ENCODE measurements around the gene SCUBE2.

Gene SCUBE2

DNA sequence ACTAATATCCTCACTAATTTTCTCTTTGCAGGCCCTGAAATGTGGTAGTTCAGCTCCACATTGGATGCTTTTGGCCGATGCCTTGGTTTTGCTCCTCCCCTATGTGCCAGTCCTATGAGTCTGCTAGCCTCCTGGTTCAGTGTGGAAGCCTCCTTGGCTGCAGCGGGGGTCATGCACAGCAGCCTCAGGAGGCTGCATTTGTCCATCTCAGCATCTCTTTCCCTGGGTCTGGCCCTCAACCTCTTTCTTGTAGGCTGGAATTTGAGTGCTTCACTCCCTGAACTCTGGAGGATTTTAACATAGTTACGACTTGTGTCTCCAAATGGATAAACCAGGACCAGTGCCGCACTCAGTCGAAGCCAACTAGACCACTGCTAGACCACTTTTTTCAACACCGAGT lies 34.9 kb downstream of the SCUBE2 start:
- Histone ChIP-seq H3K23ac (ENCODE audit: low read length) (no peak overlapping the region), H3K36me3 (ENCODE audit: control insufficient read depth, insufficient read depth, low read length) (no peaks in the 10 kb centered on the region), H3K4me1 (ENCODE audit: control insufficient read depth, low read depth, low read length) (peaks cover 2% of the 10 kb centered on the region), H3K27me3 (ENCODE audit: insufficient read depth, low read length, poor library complexity) (no peaks in the 10 kb centered on the region), H3K9ac (ENCODE audit: low read length) (no peak overlapping the region), H3K4ac (ENCODE audit: low read depth, low read length) (no peak overlapping the region), H3K56ac (ENCODE audit: low read length) (no peak overlapping the region), H2BK5ac (ENCODE audit: low read length) (no peak overlapping the region), H3K4me2 (ENCODE audit: low read length) (no peak overlapping the region), H2BK120ac (ENCODE audit: low read depth, low read length) (no peak overlapping the region), H3K79me1 (ENCODE audit: low read length) (no peaks in the 10 kb centered on the region), H3K18ac (ENCODE audit: low read length) (no peak overlapping the region), H4K8ac (ENCODE audit: low read depth, low read length) (no peak overlapping the region), H4K5ac (ENCODE audit: low read length) (no peak overlapping the region), H3K27ac (ENCODE audit: low read depth, low read length) (no peak overlapping the region), H2AK5ac (ENCODE audit: low read length) (no peak overlapping the region), H2BK15ac (replicated peaks; ENCODE audit: low read depth) (no peak overlapping the region), H3K79me2 (ENCODE audit: control insufficient read depth, insufficient read depth, low read length) (no peaks in the 10 kb centered on the region), H3K4me3 (ENCODE audit: low read length) (no peak overlapping the region)
- WGBS (ENCODE audit: extremely low coverage, insufficient coverage, low lambda C conversion rate) = no CpG with 5 or more reads among the region's 6 CpGs
- DNase-seq = no peak

DNA sequence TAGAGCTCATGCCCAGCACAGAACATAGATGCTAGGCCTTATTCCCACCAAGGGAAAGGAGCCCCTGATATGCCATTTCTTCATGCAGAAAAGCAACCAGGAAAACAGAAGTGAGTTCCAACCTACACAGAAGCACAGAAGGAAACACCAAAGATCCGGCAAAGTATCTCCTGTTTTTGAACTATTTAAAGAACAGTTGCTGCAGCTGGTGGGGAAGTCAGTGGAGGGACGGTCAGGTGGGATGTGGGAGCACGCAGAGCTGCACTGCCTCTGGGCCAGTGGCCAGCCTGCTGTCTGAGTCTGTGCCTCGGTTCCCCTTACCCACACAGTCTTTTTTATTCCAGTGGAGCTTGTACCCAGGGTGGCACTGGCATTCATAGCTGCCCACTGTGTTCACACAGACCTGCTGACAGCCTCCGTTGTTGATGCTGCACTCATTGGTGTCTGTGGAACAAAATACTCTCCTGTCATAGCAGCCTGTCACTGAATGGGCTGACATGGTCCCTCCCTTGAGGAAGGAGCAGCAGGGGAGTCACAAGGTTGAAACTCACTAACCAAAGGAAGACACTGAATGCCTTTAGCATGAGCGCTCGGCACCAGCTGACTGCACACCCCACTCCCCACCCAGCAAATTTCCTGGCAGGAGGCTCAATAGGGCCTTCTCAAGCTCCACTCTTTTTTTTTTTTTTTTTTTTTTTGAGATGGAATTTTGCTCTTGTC lies 37.9 kb downstream of the SCUBE2 start:
- WGBS (ENCODE audit: extremely low coverage, insufficient coverage, low lambda C conversion rate) = no CpG with 5 or more reads among the region's 7 CpGs
- DNase-seq = no peak

DNA sequence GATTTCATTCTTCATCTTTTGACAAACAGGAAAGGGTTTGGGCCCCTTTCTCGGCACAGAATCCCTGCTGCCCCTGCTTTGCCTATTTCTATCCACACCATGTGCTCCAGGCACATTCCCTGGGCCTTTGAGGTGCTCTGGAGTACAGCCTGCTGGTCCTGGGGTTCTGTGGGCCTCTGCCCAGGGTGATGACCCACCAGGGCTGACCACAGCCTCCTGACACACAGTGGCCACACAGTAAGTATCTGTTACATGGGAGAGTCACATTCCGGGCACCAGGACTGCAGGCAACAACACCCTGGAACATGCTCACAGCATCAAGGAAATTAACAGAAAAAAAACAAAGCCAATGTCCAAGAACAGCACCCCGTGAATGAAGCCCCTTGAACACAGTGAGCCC lies 39.1 kb downstream of the SCUBE2 start:
- Histone ChIP-seq H3K4ac (ENCODE audit: low read depth, low read length) (no peak overlapping the region), H4K8ac (ENCODE audit: low read depth, low read length) (no peak overlapping the region), H2BK5ac (ENCODE audit: low read length) (no peak overlapping the region), H3K36me3 (ENCODE audit: control insufficient read depth, insufficient read depth, low read length) (no peaks in the 10 kb centered on the region), H3K4me2 (ENCODE audit: low read length) (no peak overlapping the region), H3K27me3 (ENCODE audit: insufficient read depth, low read length, poor library complexity) (no peaks in the 10 kb centered on the region), H4K5ac (ENCODE audit: low read length) (no peak overlapping the region), H3K79me2 (ENCODE audit: control insufficient read depth, insufficient read depth, low read length) (no peaks in the 10 kb centered on the region), H3K9ac (ENCODE audit: low read length) (no peak overlapping the region), H3K27ac (ENCODE audit: low read depth, low read length) (no peak overlapping the region), H3K18ac (ENCODE audit: low read length) (no peak overlapping the region), H3K4me3 (ENCODE audit: low read length) (no peak overlapping the region), H3K79me1 (ENCODE audit: low read length) (no peaks in the 10 kb centered on the region), H2BK15ac (replicated peaks; ENCODE audit: low read depth) (no peak overlapping the region), H3K4me1 (ENCODE audit: control insufficient read depth, low read depth, low read length) (peaks cover 2% of the 10 kb centered on the region), H2AK5ac (ENCODE audit: low read length) (no peak overlapping the region), H3K56ac (ENCODE audit: low read length) (no peak overlapping the region), H2BK120ac (ENCODE audit: low read depth, low read length) (no peak overlapping the region), H3K23ac (ENCODE audit: low read length) (no peak overlapping the region)
- no CpG with 5 or more reads among the region's 3 CpGs for WGBS (ENCODE audit: extremely low coverage, insufficient coverage, low lambda C conversion rate)
- no peak for DNase-seq

More for the DNA sequence above, 37.9 kb downstream of the SCUBE2 start:
- Histone ChIP-seq H3K79me2 (ENCODE audit: control insufficient read depth, insufficient read depth, low read length) (no peaks in the 10 kb centered on the region), H2BK5ac (ENCODE audit: low read length) (no peak overlapping the region), H3K4me1 (ENCODE audit: control insufficient read depth, low read depth, low read length) (peaks cover 2% of the 10 kb centered on the region), H3K27me3 (ENCODE audit: insufficient read depth, low read length, poor library complexity) (no peaks in the 10 kb centered on the region), H3K18ac (ENCODE audit: low read length) (no peak overlapping the region), H4K5ac (ENCODE audit: low read length) (no peak overlapping the region), H3K9ac (ENCODE audit: low read length) (no peak overlapping the region), H2BK15ac (replicated peaks; ENCODE audit: low read depth) (no peak overlapping the region), H3K36me3 (ENCODE audit: control insufficient read depth, insufficient read depth, low read length) (no peaks in the 10 kb centered on the region), H3K27ac (ENCODE audit: low read depth, low read length) (no peak overlapping the region), H2AK5ac (ENCODE audit: low read length) (no peak overlapping the region), H3K23ac (ENCODE audit: low read length) (no peak overlapping the region), H3K4me3 (ENCODE audit: low read length) (no peak overlapping the region), H3K79me1 (ENCODE audit: low read length) (no peaks in the 10 kb centered on the region), H3K4ac (ENCODE audit: low read depth, low read length) (no peak overlapping the region), H4K8ac (ENCODE audit: low read depth, low read length) (no peak overlapping the region), H2BK120ac (ENCODE audit: low read depth, low read length) (no peak overlapping the region), H3K56ac (ENCODE audit: low read length) (no peak overlapping the region), H3K4me2 (ENCODE audit: low read length) (no peak overlapping the region)

DNA sequence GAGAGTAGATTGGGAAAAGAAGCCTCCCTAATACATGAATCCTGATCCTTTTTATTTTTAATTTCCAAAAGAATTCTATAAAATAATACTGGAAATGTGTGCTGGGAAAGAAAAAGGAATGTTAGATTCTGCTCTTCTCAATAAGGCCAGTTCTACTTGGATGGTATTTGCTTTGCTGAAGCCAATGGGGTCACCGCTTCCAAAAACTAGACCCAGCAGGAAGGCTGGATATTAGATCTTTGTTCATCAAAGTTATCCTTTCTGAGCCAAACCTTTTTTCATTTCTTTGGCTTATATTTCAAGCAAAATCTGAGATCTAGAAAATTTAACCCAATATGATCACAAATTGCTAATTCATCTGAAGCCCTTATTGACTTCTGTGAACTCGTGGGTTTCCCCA lies 41.4 kb downstream of the SCUBE2 start:
- H4K8ac ChIP-seq (ENCODE audit: low read depth, low read length) = no peak overlapping the region

DNA sequence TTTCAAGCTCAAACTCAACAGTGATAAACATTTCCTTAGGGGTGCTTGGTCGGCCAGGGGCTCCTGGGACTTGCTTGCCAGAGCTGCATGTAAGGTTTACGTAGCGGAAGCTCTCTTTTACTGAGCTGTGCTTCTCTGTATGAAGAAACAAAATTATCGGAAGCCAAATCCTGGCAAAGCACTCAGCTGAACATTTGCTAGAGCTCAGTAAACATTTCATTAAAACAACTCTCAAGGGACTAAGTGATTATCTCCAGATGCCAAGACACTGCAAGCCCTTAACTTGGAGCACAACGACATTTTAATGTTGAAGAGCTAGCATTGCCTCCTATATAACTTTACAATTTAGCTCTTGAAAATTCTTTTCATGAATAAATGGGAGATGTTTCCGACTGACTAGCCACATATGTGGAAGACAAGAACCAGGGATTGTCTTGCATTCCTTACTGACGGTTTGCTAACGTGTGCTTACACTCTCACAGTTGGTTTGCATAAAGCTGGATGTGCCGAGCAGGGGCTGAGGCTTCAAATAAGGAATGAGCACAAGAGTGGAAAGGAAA lies 43.4 kb downstream of the SCUBE2 start:
- DNase-seq = no peak
- no peak overlapping the region for H3K4me3 ChIP-seq (ENCODE audit: low read length)
- H3K79me2 ChIP-seq (ENCODE audit: control insufficient read depth, insufficient read depth, low read length) = no peaks in the 10 kb centered on the region
- no peaks in the 10 kb centered on the region for H3K79me1 ChIP-seq (ENCODE audit: low read length)
- H3K4me2 ChIP-seq (ENCODE audit: low read length) = no peak overlapping the region
- H2AK5ac ChIP-seq (ENCODE audit: low read length) = no peak overlapping the region
- no peak overlapping the region for H4K5ac ChIP-seq (ENCODE audit: low read length)
- no peak overlapping the region for H3K9ac ChIP-seq (ENCODE audit: low read length)
- WGBS (ENCODE audit: extremely low coverage, insufficient coverage, low lambda C conversion rate) = no CpG with 5 or more reads among the region's 9 CpGs
- no peak overlapping the region for H3K23ac ChIP-seq (ENCODE audit: low read length)
- H3K4ac ChIP-seq (ENCODE audit: low read depth, low read length) = no peak overlapping the region
- no peak overlapping the region for H2BK120ac ChIP-seq (ENCODE audit: low read depth, low read length)
- no peak overlapping the region for H2BK15ac ChIP-seq (replicated peaks; ENCODE audit: low read depth)
- H3K27me3 ChIP-seq (ENCODE audit: insufficient read depth, low read length, poor library complexity) = no peaks in the 10 kb centered on the region
- no peak overlapping the region for H4K8ac ChIP-seq (ENCODE audit: low read depth, low read length)
- no peaks in the 10 kb centered on the region for H3K36me3 ChIP-seq (ENCODE audit: control insufficient read depth, insufficient read depth, low read length)
- no peak overlapping the region for H3K18ac ChIP-seq (ENCODE audit: low read length)
- H3K4me1 ChIP-seq (ENCODE audit: control insufficient read depth, low read depth, low read length) = no peaks in the 10 kb centered on the region
- no peak overlapping the region for H3K56ac ChIP-seq (ENCODE audit: low read length)
- H2BK5ac ChIP-seq (ENCODE audit: low read length) = no peak overlapping the region
- no peak overlapping the region for H3K27ac ChIP-seq (ENCODE audit: low read depth, low read length)

More for the DNA sequence above, 41.4 kb downstream of the SCUBE2 start:
- no peak overlapping the region for H2BK5ac ChIP-seq (ENCODE audit: low read length)
- no peak overlapping the region for H3K9ac ChIP-seq (ENCODE audit: low read length)
- DNase-seq = no peak
- no peak overlapping the region for H3K23ac ChIP-seq (ENCODE audit: low read length)
- no peak overlapping the region for H3K27ac ChIP-seq (ENCODE audit: low read depth, low read length)
- no peak overlapping the region for H3K4me3 ChIP-seq (ENCODE audit: low read length)
- H2BK15ac ChIP-seq (replicated peaks; ENCODE audit: low read depth) = no peak overlapping the region
- H3K79me2 ChIP-seq (ENCODE audit: control insufficient read depth, insufficient read depth, low read length) = no peaks in the 10 kb centered on the region
- no peak overlapping the region for H3K4ac ChIP-seq (ENCODE audit: low read depth, low read length)
- H3K27me3 ChIP-seq (ENCODE audit: insufficient read depth, low read length, poor library complexity) = no peaks in the 10 kb centered on the region
- no peaks in the 10 kb centered on the region for H3K4me1 ChIP-seq (ENCODE audit: control insufficient read depth, low read depth, low read length)
- no peak overlapping the region for H3K4me2 ChIP-seq (ENCODE audit: low read length)
- no peak overlapping the region for H2BK120ac ChIP-seq (ENCODE audit: low read depth, low read length)
- WGBS (ENCODE audit: extremely low coverage, insufficient coverage, low lambda C conversion rate) = no CpG with 5 or more reads among the region's 2 CpGs
- no peaks in the 10 kb centered on the region for H3K36me3 ChIP-seq (ENCODE audit: control insufficient read depth, insufficient read depth, low read length)
- no peak overlapping the region for H2AK5ac ChIP-seq (ENCODE audit: low read length)
- H3K56ac ChIP-seq (ENCODE audit: low read length) = no peak overlapping the region
- no peak overlapping the region for H3K18ac ChIP-seq (ENCODE audit: low read length)
- H3K79me1 ChIP-seq (ENCODE audit: low read length) = no peaks in the 10 kb centered on the region
- no peak overlapping the region for H4K5ac ChIP-seq (ENCODE audit: low read length)

DNA sequence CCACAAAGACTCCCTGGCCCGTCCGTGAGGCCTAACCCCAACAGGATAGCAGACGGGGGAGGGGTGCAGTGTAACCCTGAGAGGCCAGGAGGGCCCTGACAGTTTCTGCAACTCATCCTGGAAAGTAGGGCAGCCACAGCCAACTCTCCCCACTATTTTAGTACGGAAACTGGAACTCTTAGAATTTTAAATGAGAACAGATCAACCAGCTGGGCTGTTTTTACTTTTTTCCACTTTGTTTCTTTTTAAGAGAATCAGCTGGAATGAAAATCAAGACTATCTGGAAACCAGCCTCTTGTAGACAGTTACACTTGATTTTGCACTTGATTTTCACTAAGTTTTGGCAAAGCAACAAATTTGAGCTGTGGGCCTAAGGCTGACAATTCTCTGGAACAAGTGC lies 44.9 kb downstream of the SCUBE2 start:
- DNase-seq = no peak
- Histone ChIP-seq H4K5ac (ENCODE audit: low read length) (no peak overlapping the region), H3K56ac (ENCODE audit: low read length) (no peak overlapping the region), H3K23ac (ENCODE audit: low read length) (no peak overlapping the region), H3K9ac (ENCODE audit: low read length) (no peak overlapping the region), H3K18ac (ENCODE audit: low read length) (no peak overlapping the region), H3K27me3 (ENCODE audit: insufficient read depth, low read length, poor library complexity) (no peaks in the 10 kb centered on the region), H2AK5ac (ENCODE audit: low read length) (no peak overlapping the region), H3K36me3 (ENCODE audit: control insufficient read depth, insufficient read depth, low read length) (no peaks in the 10 kb centered on the region), H3K27ac (ENCODE audit: low read depth, low read length) (no peak overlapping the region), H3K79me2 (ENCODE audit: control insufficient read depth, insufficient read depth, low read length) (no peaks in the 10 kb centered on the region), H2BK5ac (ENCODE audit: low read length) (no peak overlapping the region), H3K4me1 (ENCODE audit: control insufficient read depth, low read depth, low read length) (no peaks in the 10 kb centered on the region), H3K79me1 (ENCODE audit: low read length) (no peaks in the 10 kb centered on the region), H4K8ac (ENCODE audit: low read depth, low read length) (no peak overlapping the region), H3K4me2 (ENCODE audit: low read length) (no peak overlapping the region), H2BK120ac (ENCODE audit: low read depth, low read length) (no peak overlapping the region), H3K4ac (ENCODE audit: low read depth, low read length) (no peak overlapping the region), H2BK15ac (replicated peaks; ENCODE audit: low read depth) (no peak overlapping the region), H3K4me3 (ENCODE audit: low read length) (no peak overlapping the region)
- no CpG with 5 or more reads among the region's 4 CpGs for WGBS (ENCODE audit: extremely low coverage, insufficient coverage, low lambda C conversion rate)
